RPMI8226 (cell line): ENCODE results near the gene ZNF638.
A peak's percentile ranks its signal among the peaks of the same experiment; 100 is the strongest.

Source experiments
- DNase-seq: peaks from one replicate; pipeline ENCODE4 v3.0.0-alpha.2; 2015

ZNF638 gene

GRCh38 chr2:71457123-71457915 is 125.7 kb downstream of the ZNF638 start:
- no peak for DNase-seq

- DNase-seq, result no peak
These were observed 126.3 kb downstream of the ZNF638 start for GRCh38 chr2:71457923-71458322.

GRCh38 chr2:71458413-71459083 is 127.0 kb downstream of the ZNF638 start:
- no peak for DNase-seq

- no peak for DNase-seq
These were observed 127.5 kb downstream of the ZNF638 start for GRCh38 chr2:71459084-71459431.

GRCh38 chr2:71460056-71460455 is 128.5 kb downstream of the ZNF638 start:
- DNase-seq, result no peak

- DNase-seq, result no peak
These were observed 129.2 kb downstream of the ZNF638 start for GRCh38 chr2:71460595-71461303.

- no peak for DNase-seq
These were observed 129.7 kb downstream of the ZNF638 start for GRCh38 chr2:71461304-71461671.

- DNase-seq, result no peak
These were observed 130.5 kb downstream of the ZNF638 start for GRCh38 chr2:71462056-71462605.

- no peak for DNase-seq
These were observed 131.2 kb downstream of the ZNF638 start for GRCh38 chr2:71462641-71463341.

GRCh38 chr2:71463342-71463654 is 131.7 kb downstream of the ZNF638 start:
- no peak for DNase-seq

GRCh38 chr2:71464389-71464788 is 132.8 kb downstream of the ZNF638 start:
- no peak for DNase-seq

GRCh38 chr2:71465356-71465755 is 133.8 kb downstream of the ZNF638 start:
- no peak for DNase-seq

GRCh38 chr2:71465961-71466300 is 134.3 kb downstream of the ZNF638 start:
- no peak for DNase-seq

GRCh38 chr2:71466301-71467179 is 135.0 kb downstream of the ZNF638 start:
- DNase-seq, result peak; percentile 24

- DNase-seq, result no peak
These were observed 135.7 kb downstream of the ZNF638 start for GRCh38 chr2:71467180-71467815.

- no peak for DNase-seq
These were observed 136.9 kb downstream of the ZNF638 start for GRCh38 chr2:71468279-71469015.

GRCh38 chr2:71469403-71470398 is 138.1 kb downstream of the ZNF638 start:
- DNase-seq, result no peak

- DNase-seq, result no peak
These were observed 139.7 kb downstream of the ZNF638 start for GRCh38 chr2:71471276-71471675.

- DNase-seq, result no peak
These were observed 140.4 kb downstream of the ZNF638 start for GRCh38 chr2:71472019-71472418.
